Peyer's patch (tissue), 4 donors: ENCODE measurements around the gene KDSR. TPM values are rescaled to one million over a fixed set of nuclear protein-coding genes. Genes with fewer than 3 reads are reported as not detected.
A peak's percentile ranks its signal among the peaks of the same experiment; 100 is the strongest.

Experiments used
- DNase-seq, 3 donors: peaks; one replicate each; pipeline ENCODE4 v3.0.0-alpha.2; 2017 to 2019
- H3K27ac ChIP-seq, 4 donors: fragments of 200-600 bp; sonication (generic); one replicate each; pipeline ENCODE4 v1.5.1; 2016 to 2019
- H3K27me3 ChIP-seq, 2 donors: fragments of 200-600 bp; sonication (generic); one replicate each; pipeline ENCODE4 v1.5.1; 2019
- H3K36me3 ChIP-seq, 3 donors: fragments of 200-600 bp; sonication (generic); one replicate each; pipeline ENCODE4 v1.5.1; 2016 to 2019
- H3K4me1 ChIP-seq, 4 donors: fragments of 200-600 bp; sonication (generic); one replicate each; pipeline ENCODE4 v1.5.1; 2016 to 2019
- H3K4me3 ChIP-seq, 4 donors: fragments of 200-600 bp; sonication (generic); 1 replicate in 3 of 4; 2 replicates in 1 of 4; pipeline ENCODE4 v1.5.1; 2016 to 2019; ENCODE audit warnings: mild to moderate bottlenecking in 1 of 4
- H3K9me3 ChIP-seq, 4 donors: fragments of 200-600 bp; sonication (generic); one replicate each; pipeline ENCODE4 v1.5.1; 2016 to 2019; ENCODE audit warnings: mild to moderate bottlenecking in 1 of 4
- POLR2A ChIP-seq, 2 donors: fragments of 450-650 bp; IDR thresholded peaks; one replicate each; pipeline ENCODE4 v1.5.1; 2017; ENCODE audit warnings: antibody characterized with exemption in 2 of 2, mild to moderate bottlenecking in 2 of 2, moderate library complexity in 2 of 2
- total RNA-seq, 4 donors: library from RNA; depleted of rRNA; stranded (reverse); fragments of >200 nt; gene quantifications; one replicate each; pipeline ENCODE4 v1.1.0, GENCODE V29; 2016
- TF ChIP-seq, protein P1 (sequence below), 6 experiments: fragments of 450-650 bp in 4 of 6; fragments of 200-600 bp in 2 of 6; sonication (generic) in 1 of 6; IDR thresholded peaks; one replicate each; pipeline ENCODE4 v1.5.1; 2017 to 2019; ENCODE audit warnings: antibody characterized with exemption in 6 of 6, mild to moderate bottlenecking in 3 of 6, moderate library complexity in 1 of 6

KDSR gene
- total RNA-seq, 4 donors from 2014 or later: 7.4 to 33.2 (median 31.6) TPM

DNA sequence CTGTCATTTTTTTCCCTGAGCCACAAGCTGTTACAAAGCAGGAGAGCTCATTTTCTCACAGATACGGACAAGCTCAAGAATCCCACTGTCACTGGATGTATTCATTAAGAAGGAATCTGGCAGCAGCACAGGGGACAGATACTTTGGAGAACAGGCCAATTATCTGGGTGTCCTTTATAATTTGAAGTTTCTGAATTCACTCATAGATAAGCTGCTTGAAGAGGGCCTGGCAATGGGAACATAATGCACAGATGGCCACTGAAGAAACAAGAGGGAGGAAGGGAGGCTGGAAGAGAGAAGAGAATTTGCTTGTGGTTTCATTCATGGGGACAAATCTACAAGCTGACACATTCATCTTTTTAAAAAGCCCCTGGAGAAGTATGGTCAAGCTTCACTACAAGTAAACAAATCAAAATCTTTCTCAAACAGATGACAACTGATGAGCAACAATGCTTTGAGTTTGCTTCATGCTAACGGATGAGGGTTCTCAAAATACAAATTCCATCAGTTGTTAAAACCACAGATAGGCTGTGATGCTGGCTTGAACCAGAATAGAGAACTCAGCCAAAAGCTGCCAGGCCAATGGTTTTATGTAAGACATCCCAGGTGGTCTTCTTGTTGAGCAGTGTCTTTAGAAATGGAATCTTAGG, 59.3 kb downstream of the KDSR start:
- TF ChIP-seq POLR2A (IDR thresholded peaks at IDR 0.05): no peak
- TF ChIP-seq, protein P1, sequence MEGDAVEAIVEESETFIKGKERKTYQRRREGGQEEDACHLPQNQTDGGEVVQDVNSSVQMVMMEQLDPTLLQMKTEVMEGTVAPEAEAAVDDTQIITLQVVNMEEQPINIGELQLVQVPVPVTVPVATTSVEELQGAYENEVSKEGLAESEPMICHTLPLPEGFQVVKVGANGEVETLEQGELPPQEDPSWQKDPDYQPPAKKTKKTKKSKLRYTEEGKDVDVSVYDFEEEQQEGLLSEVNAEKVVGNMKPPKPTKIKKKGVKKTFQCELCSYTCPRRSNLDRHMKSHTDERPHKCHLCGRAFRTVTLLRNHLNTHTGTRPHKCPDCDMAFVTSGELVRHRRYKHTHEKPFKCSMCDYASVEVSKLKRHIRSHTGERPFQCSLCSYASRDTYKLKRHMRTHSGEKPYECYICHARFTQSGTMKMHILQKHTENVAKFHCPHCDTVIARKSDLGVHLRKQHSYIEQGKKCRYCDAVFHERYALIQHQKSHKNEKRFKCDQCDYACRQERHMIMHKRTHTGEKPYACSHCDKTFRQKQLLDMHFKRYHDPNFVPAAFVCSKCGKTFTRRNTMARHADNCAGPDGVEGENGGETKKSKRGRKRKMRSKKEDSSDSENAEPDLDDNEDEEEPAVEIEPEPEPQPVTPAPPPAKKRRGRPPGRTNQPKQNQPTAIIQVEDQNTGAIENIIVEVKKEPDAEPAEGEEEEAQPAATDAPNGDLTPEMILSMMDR (IDR thresholded peaks at IDR 0.05): no peak
- Histone ChIP-seq H3K27ac (peak overlapping the region in 1 of 4 donors; percentile 28), H3K9me3 (no peaks in the 10 kb centered on the region), H3K36me3 (no peaks in the 10 kb centered on the region), H3K27me3 (no peaks in the 10 kb centered on the region), H3K4me3 (no peak overlapping the region), H3K4me1 (peaks cover 0 to 15% (median 2%) of the 10 kb centered on the region in 4 donors)
- DNase-seq: no peak

DNA sequence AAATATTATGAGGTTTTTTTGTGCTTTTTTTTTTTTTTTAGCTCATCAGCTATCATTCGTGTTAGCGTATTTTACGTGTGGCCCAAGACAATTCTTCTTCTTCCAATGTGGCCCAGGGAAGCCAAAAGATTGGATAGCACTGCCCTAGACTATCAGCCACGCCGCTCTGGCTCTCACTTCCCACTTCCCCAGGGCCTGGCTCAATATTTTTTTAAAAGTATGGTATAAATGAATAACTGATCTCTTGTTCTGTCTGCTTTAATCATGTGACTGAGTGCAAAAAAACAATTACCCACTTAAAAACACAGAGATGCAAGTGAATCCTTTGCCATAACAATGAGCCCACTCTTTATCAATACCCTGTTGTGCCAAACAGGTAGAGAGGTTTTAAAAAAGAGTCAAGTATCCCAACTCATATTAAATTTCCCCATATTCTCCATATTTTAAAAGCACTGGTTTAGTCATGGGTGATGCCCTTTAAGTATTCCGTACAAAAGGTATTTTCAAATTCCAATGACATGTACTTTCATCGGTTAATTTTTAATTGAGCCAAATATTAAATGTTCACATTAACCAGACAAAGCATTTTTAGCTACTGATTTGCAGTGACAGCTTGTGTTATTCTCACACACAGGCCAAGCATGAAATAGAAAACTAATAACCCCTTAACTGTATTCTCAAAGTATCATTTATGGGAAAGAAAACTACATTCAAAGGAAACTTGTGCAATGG, 60.0 kb downstream of the KDSR start:
- Histone ChIP-seq H3K4me1 (peaks cover 0 to 12% (median 2%) of the 10 kb centered on the region in 4 donors), H3K27ac (no peak overlapping the region), H3K36me3 (no peaks in the 10 kb centered on the region), H3K9me3 (no peaks in the 10 kb centered on the region), H3K27me3 (no peaks in the 10 kb centered on the region), H3K4me3 (no peak overlapping the region)
- no peak for TF ChIP-seq POLR2A (IDR thresholded peaks at IDR 0.05)
- TF ChIP-seq, protein P1 (IDR thresholded peaks at IDR 0.05): no peak
- no peak for DNase-seq

DNA sequence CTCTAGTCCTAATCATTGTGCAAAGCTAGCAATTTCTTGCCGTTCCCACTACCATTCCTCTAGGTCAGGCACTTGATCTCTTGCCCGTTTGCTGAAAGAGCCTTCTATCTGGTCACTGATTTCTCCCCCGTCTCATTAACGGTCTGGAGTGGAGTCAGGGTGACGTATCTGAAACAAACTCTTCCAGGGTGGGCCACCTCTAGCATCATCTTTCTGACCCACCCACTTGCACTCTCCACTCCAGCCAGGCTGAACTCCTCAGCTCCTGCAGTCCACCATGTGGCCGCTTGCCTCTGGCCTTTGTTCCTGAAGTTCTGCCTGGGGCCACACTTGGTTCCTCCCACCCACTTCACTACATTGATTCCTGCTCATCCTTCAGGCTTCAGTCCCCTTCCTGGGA, 60.8 kb downstream of the KDSR start:
- H3K4me1 ChIP-seq: peaks cover 0 to 10% (median 2%) of the 10 kb centered on the region in 4 donors
- no peaks in the 10 kb centered on the region for H3K36me3 ChIP-seq
- H3K9me3 ChIP-seq: no peaks in the 10 kb centered on the region
- no peak for DNase-seq
- no peak overlapping the region for H3K4me3 ChIP-seq
- TF ChIP-seq, protein P1 (IDR thresholded peaks at IDR 0.05): no peak
- no peak for TF ChIP-seq POLR2A (IDR thresholded peaks at IDR 0.05)
- H3K27ac ChIP-seq: no peak overlapping the region
- H3K27me3 ChIP-seq: no peaks in the 10 kb centered on the region

DNA sequence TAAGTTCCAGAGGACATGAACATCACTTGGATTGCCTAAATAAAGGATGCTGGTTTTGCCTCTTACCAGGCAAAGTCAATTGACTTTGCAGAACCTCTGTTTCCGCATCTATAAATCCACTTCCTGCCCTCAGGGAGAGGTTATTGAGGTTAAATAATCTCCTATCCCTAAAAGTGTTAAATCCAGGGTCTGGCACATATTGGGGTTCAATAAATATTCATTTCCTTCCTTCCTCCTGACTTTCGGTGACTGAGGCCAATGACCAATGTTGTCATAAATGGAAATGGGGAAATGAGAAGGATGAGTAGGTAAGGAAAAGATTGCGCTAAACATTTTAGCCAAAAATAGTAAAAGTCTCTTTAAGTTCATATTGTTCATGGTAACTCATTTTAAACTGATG, 63.5 kb downstream of the KDSR start:
- H3K27ac ChIP-seq: peak overlapping the region in 2 of 4 donors; percentile 4 to 18

DNA sequence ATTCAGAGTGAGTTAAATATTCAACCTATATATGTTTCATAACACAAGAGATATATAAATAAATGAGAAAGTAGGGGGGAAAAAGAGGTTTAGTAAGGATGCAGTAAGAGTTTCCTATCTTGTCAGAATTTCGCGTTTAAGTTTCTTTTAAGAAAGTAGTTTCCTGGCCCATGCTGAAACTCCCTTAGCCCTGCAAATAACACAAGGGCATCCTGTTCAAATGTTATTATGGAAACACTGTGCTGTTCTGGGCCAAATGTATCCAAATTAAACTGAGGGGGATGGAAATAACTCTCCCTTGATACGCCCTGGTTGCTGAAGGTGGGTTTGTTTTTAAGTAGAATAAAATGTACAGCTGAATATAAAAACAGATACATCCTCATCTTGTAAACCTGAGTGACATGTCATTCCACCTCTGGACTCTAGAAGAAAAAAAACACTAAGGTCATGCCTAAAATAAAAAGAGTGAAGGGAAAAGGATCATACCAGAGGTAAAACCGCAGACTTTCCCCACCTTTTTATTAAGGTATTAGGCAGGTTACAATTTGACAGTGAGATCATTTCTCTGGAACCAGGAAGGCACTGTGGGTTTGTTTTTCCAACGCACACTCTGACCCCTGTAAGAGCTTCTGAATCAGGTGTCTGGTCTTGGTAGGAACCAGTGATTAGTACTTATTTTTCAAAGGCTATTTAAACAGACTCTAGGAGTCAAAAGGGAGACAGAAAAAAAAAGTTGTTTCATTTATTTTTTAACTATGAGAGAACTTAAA, 64.2 kb downstream of the KDSR start:
- no peaks in the 10 kb centered on the region for H3K36me3 ChIP-seq
- DNase-seq: no peak
- peaks cover 0 to 24% (median 8%) of the 10 kb centered on the region in 4 donors for H3K4me1 ChIP-seq

More for the DNA sequence above, 63.5 kb downstream of the KDSR start:
- Histone ChIP-seq H3K4me3 (no peak overlapping the region), H3K36me3 (no peaks in the 10 kb centered on the region), H3K27me3 (no peaks in the 10 kb centered on the region), H3K4me1 (peaks cover 0 to 19% (median 4%) of the 10 kb centered on the region in 4 donors), H3K9me3 (no peaks in the 10 kb centered on the region)
- TF ChIP-seq POLR2A (IDR thresholded peaks at IDR 0.05): no peak
- TF ChIP-seq, protein P1 (IDR thresholded peaks at IDR 0.05): no peak
- no peak for DNase-seq

More for the DNA sequence above, 64.2 kb downstream of the KDSR start:
- Histone ChIP-seq H3K9me3 (no peaks in the 10 kb centered on the region), H3K4me3 (no peak overlapping the region), H3K27ac (peak overlapping the region in 2 of 4 donors; percentile 5 to 10), H3K27me3 (no peaks in the 10 kb centered on the region)
- TF ChIP-seq POLR2A (IDR thresholded peaks at IDR 0.05): no peak
- TF ChIP-seq, protein P1 (IDR thresholded peaks at IDR 0.05): no peak
